ENCODE measurements around the gene LRP10.
A peak's percentile ranks its signal among the peaks of the same experiment; 100 is the strongest.
"Not testable (repeated sequence)": the region's sequence is repeated elsewhere in the genome, so short reads cannot be mapped to it uniquely, and the experiment has no call there.

The LRP10 gene

GRCh38 chr14:22887260-22887989 lies 15.9 kb downstream of the LRP10 start:
- peak; percentile 91 for DNase-seq (ENCODE audit: low read depth, low spot score)

GRCh38 chr14:22887990-22888378 lies 16.4 kb downstream of the LRP10 start:
- DNase-seq (ENCODE audit: low read depth, low spot score) = no peak

- DNase-seq (ENCODE audit: low read depth, low spot score) = no peak
These were observed 17.1 kb downstream of the LRP10 start for GRCh38 chr14:22888662-22889061.

GRCh38 chr14:22890416-22890815 lies 18.9 kb downstream of the LRP10 start:
- DNase-seq (ENCODE audit: low read depth, low spot score) = no peak

GRCh38 chr14:22892488-22892887 lies 20.9 kb downstream of the LRP10 start:
- no peak for DNase-seq (ENCODE audit: low read depth, low spot score)

GRCh38 chr14:22893706-22894105 lies 22.2 kb downstream of the LRP10 start:
- DNase-seq (ENCODE audit: low read depth, low spot score) = no peak

GRCh38 chr14:22895402-22895801 lies 23.9 kb downstream of the LRP10 start:
- DNase-seq (ENCODE audit: low read depth, low spot score) = no peak

- DNase-seq (ENCODE audit: low read depth, low spot score) = no peak
These were observed 24.8 kb downstream of the LRP10 start for GRCh38 chr14:22896356-22896755.

GRCh38 chr14:22896760-22897159 lies 25.2 kb downstream of the LRP10 start:
- no peak for DNase-seq (ENCODE audit: low read depth, low spot score)

- no peak for DNase-seq (ENCODE audit: low read depth, low spot score)
These were observed 25.8 kb downstream of the LRP10 start for GRCh38 chr14:22897357-22897756.

GRCh38 chr14:22898302-22899090 lies 27.0 kb downstream of the LRP10 start:
- peak; percentile 23 for DNase-seq (ENCODE audit: low read depth, low spot score)

GRCh38 chr14:22900081-22900799 lies 28.7 kb downstream of the LRP10 start:
- peak; percentile 84 for DNase-seq (ENCODE audit: low read depth, low spot score)

- no peak for DNase-seq (ENCODE audit: low read depth, low spot score)
These were observed 30.3 kb downstream of the LRP10 start for GRCh38 chr14:22901799-22902198.

GRCh38 chr14:22903742-22904087 lies 32.2 kb downstream of the LRP10 start:
- no peak for DNase-seq (ENCODE audit: low read depth, low spot score)

- DNase-seq (ENCODE audit: low read depth, low spot score) = no peak
These were observed 34.1 kb downstream of the LRP10 start for GRCh38 chr14:22905627-22906026.

GRCh38 chr14:22906073-22906472 lies 34.5 kb downstream of the LRP10 start:
- DNase-seq (ENCODE audit: low read depth, low spot score) = no peak

- DNase-seq (ENCODE audit: low read depth, low spot score) = no peak
These were observed 35.9 kb downstream of the LRP10 start for GRCh38 chr14:22907429-22907828.

GRCh38 chr14:22908601-22909000 lies 37.1 kb downstream of the LRP10 start:
- no peak for DNase-seq (ENCODE audit: low read depth, low spot score)

GRCh38 chr14:22910916-22911315 lies 39.4 kb downstream of the LRP10 start:
- no peak for DNase-seq (ENCODE audit: low read depth, low spot score)

GRCh38 chr14:22914836-22915235 lies 43.3 kb downstream of the LRP10 start:
- not testable (repeated sequence) for DNase-seq (ENCODE audit: low read depth, low spot score)

- DNase-seq (ENCODE audit: low read depth, low spot score) = no peak
These were observed 44.5 kb downstream of the LRP10 start for GRCh38 chr14:22915886-22916521.
